Natural killer cell (primary cell): ENCODE measurements around the gene TM4SF1. TPM values are rescaled to one million over a fixed set of nuclear protein-coding genes. Genes with fewer than 3 reads are reported as not detected.

ENCODE experiments used
- ATAC-seq, 3 donors: fragments of 150-1000 bp in 2 of 3; fragments of 200-7000 bp in 1 of 3; cut with Tn5 transposase; 1 replicate in 1 of 3; 2 replicates in 2 of 3; pipeline ENCODE4 v1.10.0; 2021; ENCODE audit warnings: mild to moderate bottlenecking in 2 of 3, moderate library complexity in 2 of 3
- DNase-seq, 2 donors: peaks; one replicate each; pipeline versions ENCODE4 v3.0.0 to v3.0.0-alpha.2; 2013 to 2021; ENCODE audit warnings: mixed read lengths in 1 of 2
- H3K27ac ChIP-seq: one replicate; pipeline ENCODE4 v1.5.1; 2013; ENCODE audit warnings: mild to moderate bottlenecking, low read length
- H3K27me3 ChIP-seq: one replicate; pipeline ENCODE4 v1.6.1; 2013; ENCODE audit warnings: low read length; ENCODE audit not compliant: control insufficient read depth, insufficient read depth
- H3K36me3 ChIP-seq: one replicate; pipeline ENCODE4 v1.6.1; 2013; ENCODE audit warnings: low read length; ENCODE audit not compliant: control insufficient read depth, insufficient read depth
- H3K4me1 ChIP-seq: one replicate; pipeline ENCODE4 v1.6.1; 2013; ENCODE audit warnings: low read length; ENCODE audit not compliant: control insufficient read depth, insufficient read depth
- H3K4me3 ChIP-seq: one replicate; pipeline ENCODE4 v1.5.1; 2013; ENCODE audit warnings: low read length
- H3K9me3 ChIP-seq: one replicate; pipeline ENCODE4 v1.6.1; 2013; ENCODE audit warnings: low read length; ENCODE audit not compliant: control insufficient read depth, insufficient read depth
- H3K27ac Mint-ChIP-seq, 2 donors: one replicate each; pipeline ENCODE4 v1.8.0; 2022; ENCODE audit warnings: mild to moderate bottlenecking in 2 of 2, mixed read lengths in 2 of 2, moderate library complexity in 1 of 2
- H3K27me3 Mint-ChIP-seq, 2 donors: one replicate each; pipeline ENCODE4 v1.8.0; 2022; ENCODE audit warnings: low read depth in 2 of 2, mixed read lengths in 2 of 2
- H3K36me3 Mint-ChIP-seq: one replicate; pipeline ENCODE4 v1.8.0; 2022; ENCODE audit warnings: mixed read lengths
- H3K4me1 Mint-ChIP-seq, 2 donors: one replicate each; pipeline ENCODE4 v1.8.0; 2022; ENCODE audit warnings: mixed read lengths in 2 of 2
- H3K4me3 Mint-ChIP-seq: one replicate; pipeline ENCODE4 v1.8.0; 2022; ENCODE audit warnings: mild to moderate bottlenecking, moderate library complexity, mixed read lengths
- H3K9me3 Mint-ChIP-seq, 2 donors: one replicate each; pipeline ENCODE4 v1.8.0; 2022; ENCODE audit warnings: mixed read lengths in 2 of 2
- CTCF ChIP-seq: fragments of 200-600 bp; IDR thresholded peaks from one replicate; pipeline ENCODE4 v1.8.0; 2022; ENCODE audit warnings: antibody characterized with exemption
- WGBS: methylation state at CpG from one replicate; pipeline ENCODE4 v1.1.7; 2013; ENCODE audit warnings: missing lambda C conversion rate; ENCODE audit not compliant: insufficient coverage; 5-methylcytosine and 5-hydroxymethylcytosine counted together
- intact Hi-C: fragments of 100-400 bp; cut with micrococcal nuclease; formaldehyde crosslinking; loops from one replicate; pipeline ENCODE4 v1.14.2; 2022
- total RNA-seq, 4 donors: library from RNA; stranded (reverse); fragments of 120-200 nt in 1 of 4; gene quantifications; one replicate each; pipeline versions ENCODE4 v1.2.3 to v1.2.4, GENCODE V29; 2013 to 2022

TM4SF1 gene
- total RNA-seq, 3 donors from 2014 or later (not counting 1 experiment from before 2014, with no cell fraction given): not detected

DNA sequence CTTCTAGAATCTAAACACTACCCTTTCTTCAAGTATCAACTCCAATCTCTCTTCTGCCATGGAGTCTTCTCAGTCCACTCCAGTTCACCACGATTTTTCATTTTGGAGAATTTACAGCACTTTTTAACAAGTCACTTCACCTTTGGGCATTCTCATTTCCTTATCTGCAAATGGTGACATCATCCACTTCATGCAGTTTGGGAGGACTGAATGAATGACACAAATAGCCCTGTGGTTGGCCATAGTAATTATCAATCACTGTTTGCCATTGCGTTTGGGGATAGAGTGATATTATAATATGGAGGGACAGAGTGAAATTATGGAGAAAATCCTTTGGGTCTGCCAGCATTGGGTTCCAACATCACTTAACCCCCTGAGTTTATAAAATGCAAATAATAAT is 38.0 kb upstream of the TM4SF1 start:
- ATAC-seq (no peak), DNase-seq (no peak)
- H3K27ac ChIP-seq: no peak overlapping the region
- H3K36me3 Mint-ChIP-seq: no peaks in the 10 kb centered on the region
- no peaks in the 10 kb centered on the region for H3K36me3 ChIP-seq
- H3K27me3 Mint-ChIP-seq: peaks cover 0 to 2% of the 10 kb centered on the region in 2 donors
- H3K4me3 Mint-ChIP-seq: no peak overlapping the region
- H3K4me1 ChIP-seq: no peaks in the 10 kb centered on the region
- H3K4me3 ChIP-seq: no peak overlapping the region
- H3K27me3 ChIP-seq: no peaks in the 10 kb centered on the region
- intact Hi-C loops: no loop called here
- H3K4me1 Mint-ChIP-seq: no peaks in the 10 kb centered on the region
- no peaks in the 10 kb centered on the region for H3K9me3 Mint-ChIP-seq
- no peak overlapping the region for H3K27ac Mint-ChIP-seq
- TF ChIP-seq CTCF: no peak
- 72% methylated on average over 2 of the region's 2 CpGs for WGBS
- no peaks in the 10 kb centered on the region for H3K9me3 ChIP-seq

DNA sequence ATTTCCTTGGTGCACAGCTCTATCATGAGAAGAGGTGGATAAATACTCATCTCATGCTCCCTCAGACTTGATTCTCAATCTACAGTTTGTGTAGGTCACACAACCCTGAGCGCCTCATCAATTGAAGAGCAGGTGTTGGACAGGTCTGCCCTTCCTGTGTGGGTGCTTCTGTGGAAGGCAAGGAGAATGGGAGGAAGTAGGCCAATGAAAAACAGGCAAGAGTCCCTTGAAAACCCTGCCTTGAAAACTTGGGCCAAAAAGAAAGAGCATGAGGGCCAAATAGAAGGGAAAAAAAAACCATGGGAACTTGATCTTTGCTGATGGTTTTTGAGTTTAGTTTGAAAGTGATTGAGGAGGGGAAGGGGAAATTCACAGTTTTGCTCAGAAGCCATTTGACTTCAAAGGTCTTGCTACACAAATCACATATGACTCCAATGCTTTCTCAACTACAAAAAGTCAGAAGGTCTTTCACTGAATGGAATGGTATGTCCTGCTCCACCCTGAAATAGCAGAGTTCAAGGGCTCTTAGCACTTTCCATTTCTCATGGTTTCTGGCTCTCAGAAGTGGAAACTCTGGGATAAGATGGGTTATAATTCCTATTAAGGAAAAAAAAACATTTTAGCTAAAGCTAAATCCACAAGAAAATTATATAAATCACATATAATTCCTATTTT is 37.2 kb upstream of the TM4SF1 start:
- no peak for TF ChIP-seq CTCF
- Mint-ChIP-seq H3K27me3 (peaks cover 0 to 2% of the 10 kb centered on the region in 2 donors), H3K4me3 (no peak overlapping the region), H3K4me1 (no peaks in the 10 kb centered on the region), H3K27ac (no peak overlapping the region), H3K9me3 (no peaks in the 10 kb centered on the region), H3K36me3 (no peaks in the 10 kb centered on the region)
- Histone ChIP-seq H3K27ac (no peak overlapping the region), H3K27me3 (no peaks in the 10 kb centered on the region), H3K4me1 (no peaks in the 10 kb centered on the region), H3K4me3 (no peak overlapping the region), H3K36me3 (no peaks in the 10 kb centered on the region), H3K9me3 (no peaks in the 10 kb centered on the region)
- ATAC-seq: no peak
- 93% methylated on average over 1 of the region's 1 CpG for WGBS
- intact Hi-C loops: no loop called here
- no peak for DNase-seq

- Mint-ChIP-seq H3K4me1 (no peaks in the 10 kb centered on the region), H3K27me3 (peaks cover 0 to 2% of the 10 kb centered on the region in 2 donors), H3K36me3 (no peaks in the 10 kb centered on the region), H3K9me3 (no peaks in the 10 kb centered on the region), H3K27ac (no peak overlapping the region), H3K4me3 (no peak overlapping the region)
- intact Hi-C loops: no loop called here
- H3K4me1 ChIP-seq: no peaks in the 10 kb centered on the region
- no peaks in the 10 kb centered on the region for H3K9me3 ChIP-seq
- H3K36me3 ChIP-seq: no peaks in the 10 kb centered on the region
- no peak overlapping the region for H3K4me3 ChIP-seq
- no peaks in the 10 kb centered on the region for H3K27me3 ChIP-seq
- no peak overlapping the region for H3K27ac ChIP-seq
- TF ChIP-seq CTCF: no peak
- no peak for ATAC-seq
- no peak for DNase-seq
- WGBS: 60% methylated on average over 1 of the region's 1 CpG
These were observed 34.1 kb upstream of the TM4SF1 start for GRCh38 chr3:149411583-149411982.

DNA sequence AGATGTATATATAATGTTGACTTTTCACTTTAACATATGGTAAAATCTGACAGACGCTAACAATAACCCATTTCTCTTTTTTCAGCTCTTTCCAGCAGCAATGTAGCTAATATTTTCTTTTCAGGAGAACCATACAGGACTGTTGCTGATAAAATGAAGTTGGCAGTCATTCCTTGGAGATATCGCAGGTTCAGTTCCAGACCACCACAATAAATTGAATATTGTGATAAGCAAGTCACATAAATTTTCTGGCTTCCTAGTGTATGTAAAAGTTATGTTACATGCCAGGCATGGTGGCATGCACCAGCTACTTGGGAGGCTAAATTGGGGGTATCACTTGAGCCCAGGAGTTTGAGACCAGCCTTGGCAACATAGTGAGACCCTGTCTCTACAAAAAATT is 31.9 kb upstream of the TM4SF1 start:
- H3K9me3 Mint-ChIP-seq: no peaks in the 10 kb centered on the region
- intact Hi-C loops: no loop called here
- peaks cover 7 to 9% of the 10 kb centered on the region in 2 donors for H3K27me3 Mint-ChIP-seq
- H3K4me1 ChIP-seq: no peaks in the 10 kb centered on the region
- no CpG with 5 or more reads among the region's 2 CpGs for WGBS
- H3K9me3 ChIP-seq: no peaks in the 10 kb centered on the region
- H3K27ac ChIP-seq: no peak overlapping the region
- no peak for DNase-seq
- no peaks in the 10 kb centered on the region for H3K27me3 ChIP-seq
- no peak overlapping the region for H3K4me3 Mint-ChIP-seq
- H3K36me3 ChIP-seq: no peaks in the 10 kb centered on the region
- H3K4me3 ChIP-seq: no peak overlapping the region
- no peaks in the 10 kb centered on the region for H3K4me1 Mint-ChIP-seq
- no peak overlapping the region for H3K27ac Mint-ChIP-seq
- TF ChIP-seq CTCF: no peak
- H3K36me3 Mint-ChIP-seq: no peaks in the 10 kb centered on the region
- ATAC-seq: no peak
